Measurements from ENCODE around the gene PRKCQ. TPM values are rescaled to one million over a fixed set of nuclear protein-coding genes. Genes with fewer than 3 reads are reported as not detected.

PRKCQ gene
- total and polyA plus RNA-seq, 2 experiments from 2014 or later = 0.43 to 0.97 TPM

- H3K4me3 ChIP-seq = no peak overlapping the region
- no peak for DNase-seq (ENCODE audit: low spot score)
- no peak overlapping the region for H3K27ac ChIP-seq
- no peaks in the 10 kb centered on the region for H3K79me2 ChIP-seq
- 80% methylated on average over 4 of the region's 4 CpGs for WGBS (ENCODE audit: low lambda C conversion rate, missing lambda C conversion rate)
- H3K4me2 ChIP-seq = no peak overlapping the region
- H3K9me2 ChIP-seq (replicated peaks; ENCODE audit: insufficient read depth) = no peaks in the 10 kb centered on the region
- no peaks in the 10 kb centered on the region for H3K36me3 ChIP-seq (replicated peaks; ENCODE audit: insufficient read depth, low read depth)
- H2AFZ ChIP-seq = no peak overlapping the region
- no peaks in the 10 kb centered on the region for H3K4me1 ChIP-seq (ENCODE audit: insufficient read depth)
- no peaks in the 10 kb centered on the region for H4K20me1 ChIP-seq (ENCODE audit: insufficient read depth, poor library complexity, severe bottlenecking)
- no peaks in the 10 kb centered on the region for H3K9me3 ChIP-seq (ENCODE audit: low read depth)
- no peaks in the 10 kb centered on the region for H3K27me3 ChIP-seq
- TF ChIP-seq EZH2phosphoT487 (IDR thresholded peaks at IDR 0.05; ENCODE audit: low read depth, severe bottlenecking, unreplicated experiment) (no peak), EZH2 (IDR thresholded peaks at IDR 0.05; ENCODE audit: borderline replicate concordance) (no peak), CTCF (IDR thresholded peaks at IDR 0.05; ENCODE audit: poor library complexity) (no peak)
These were observed 78.1 kb downstream of the PRKCQ start for GRCh38 chr10:6501931-6502330.

- Histone ChIP-seq H4K20me1 (ENCODE audit: insufficient read depth, poor library complexity, severe bottlenecking) (no peaks in the 10 kb centered on the region), H3K27me3 (no peaks in the 10 kb centered on the region), H2AFZ (no peak overlapping the region), H3K4me2 (no peak overlapping the region), H3K36me3 (replicated peaks; ENCODE audit: insufficient read depth, low read depth) (no peaks in the 10 kb centered on the region), H3K27ac (no peak overlapping the region), H3K4me3 (no peak overlapping the region), H3K79me2 (no peaks in the 10 kb centered on the region), H3K9me2 (replicated peaks; ENCODE audit: insufficient read depth) (no peaks in the 10 kb centered on the region), H3K9me3 (ENCODE audit: low read depth) (no peaks in the 10 kb centered on the region), H3K4me1 (ENCODE audit: insufficient read depth) (no peaks in the 10 kb centered on the region)
- TF ChIP-seq EZH2phosphoT487 (IDR thresholded peaks at IDR 0.05; ENCODE audit: low read depth, severe bottlenecking, unreplicated experiment) (no peak), CTCF (IDR thresholded peaks at IDR 0.05; ENCODE audit: poor library complexity) (no peak), EZH2 (IDR thresholded peaks at IDR 0.05; ENCODE audit: borderline replicate concordance) (no peak)
- DNase-seq (ENCODE audit: low spot score) = no peak
These were observed 80.1 kb downstream of the PRKCQ start for GRCh38 chr10:6499974-6500373.

- Histone ChIP-seq H3K27me3 (no peaks in the 10 kb centered on the region), H3K9me3 (ENCODE audit: low read depth) (no peaks in the 10 kb centered on the region), H3K9me2 (replicated peaks; ENCODE audit: insufficient read depth) (no peaks in the 10 kb centered on the region), H3K4me1 (ENCODE audit: insufficient read depth) (no peaks in the 10 kb centered on the region), H3K27ac (no peak overlapping the region), H2AFZ (no peak overlapping the region), H3K79me2 (no peaks in the 10 kb centered on the region), H4K20me1 (ENCODE audit: insufficient read depth, poor library complexity, severe bottlenecking) (no peaks in the 10 kb centered on the region), H3K36me3 (replicated peaks; ENCODE audit: insufficient read depth, low read depth) (no peaks in the 10 kb centered on the region), H3K4me3 (no peak overlapping the region), H3K4me2 (no peak overlapping the region)
- 98% methylated on average over 2 of the region's 2 CpGs for WGBS (ENCODE audit: low lambda C conversion rate, missing lambda C conversion rate)
- TF ChIP-seq CTCF (IDR thresholded peaks at IDR 0.05; ENCODE audit: poor library complexity) (no peak), EZH2phosphoT487 (IDR thresholded peaks at IDR 0.05; ENCODE audit: low read depth, severe bottlenecking, unreplicated experiment) (no peak), EZH2 (IDR thresholded peaks at IDR 0.05; ENCODE audit: borderline replicate concordance) (no peak)
- no peak for DNase-seq (ENCODE audit: low spot score)
These were observed 81.3 kb downstream of the PRKCQ start for GRCh38 chr10:6498771-6499170.

- WGBS (ENCODE audit: low lambda C conversion rate, missing lambda C conversion rate) = 81% methylated on average over 4 of the region's 4 CpGs
- Histone ChIP-seq H4K20me1 (ENCODE audit: insufficient read depth, poor library complexity, severe bottlenecking) (no peaks in the 10 kb centered on the region), H3K9me2 (replicated peaks; ENCODE audit: insufficient read depth) (no peaks in the 10 kb centered on the region), H3K79me2 (no peaks in the 10 kb centered on the region), H3K4me1 (ENCODE audit: insufficient read depth) (no peaks in the 10 kb centered on the region), H3K4me2 (no peak overlapping the region), H3K9me3 (ENCODE audit: low read depth) (no peaks in the 10 kb centered on the region), H3K4me3 (no peak overlapping the region), H2AFZ (no peak overlapping the region), H3K36me3 (replicated peaks; ENCODE audit: insufficient read depth, low read depth) (no peaks in the 10 kb centered on the region), H3K27me3 (no peaks in the 10 kb centered on the region), H3K27ac (no peak overlapping the region)
- no peak for DNase-seq (ENCODE audit: low spot score)
- TF ChIP-seq EZH2phosphoT487 (IDR thresholded peaks at IDR 0.05; ENCODE audit: low read depth, severe bottlenecking, unreplicated experiment) = no peak
- no peak for TF ChIP-seq EZH2 (IDR thresholded peaks at IDR 0.05; ENCODE audit: borderline replicate concordance)
- no peak for TF ChIP-seq CTCF (IDR thresholded peaks at IDR 0.05; ENCODE audit: poor library complexity)
These were observed 82.5 kb downstream of the PRKCQ start for GRCh38 chr10:6497620-6498019.

Data from hepatocyte (in vitro differentiated cells).